GM12801 (cell line): ENCODE measurements around the gene CELF1.

Source experiments
- TF ChIP-seq, protein P1 (sequence below): IDR thresholded peaks from one replicate; pipeline ENCODE4 v1.5.1; 2011; ENCODE audit warnings: control low read depth; ENCODE audit not compliant: insufficient read length; ENCODE audit errors: extremely low read depth

CELF1 gene

DNA sequence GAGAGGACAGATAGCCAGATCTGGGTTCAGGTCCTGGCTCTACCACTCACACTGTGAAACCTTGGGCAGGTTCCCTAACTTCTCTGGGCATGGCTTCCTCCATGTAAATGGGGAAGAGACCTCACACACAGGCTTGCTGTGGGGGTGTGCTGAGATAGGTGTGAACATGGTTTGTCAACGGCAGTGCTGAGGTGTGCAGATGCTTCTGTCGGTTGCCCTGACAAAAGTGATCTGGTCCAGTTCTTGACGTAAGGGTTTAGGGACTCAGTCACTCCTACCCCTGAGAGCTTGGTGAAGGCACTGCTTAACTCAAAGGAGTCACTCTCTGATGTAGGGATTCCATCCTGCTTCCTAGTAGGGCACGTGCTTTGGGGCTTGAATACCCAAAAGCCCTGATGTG lies 39.3 kb upstream of the CELF1 start:
- TF ChIP-seq, protein P1, sequence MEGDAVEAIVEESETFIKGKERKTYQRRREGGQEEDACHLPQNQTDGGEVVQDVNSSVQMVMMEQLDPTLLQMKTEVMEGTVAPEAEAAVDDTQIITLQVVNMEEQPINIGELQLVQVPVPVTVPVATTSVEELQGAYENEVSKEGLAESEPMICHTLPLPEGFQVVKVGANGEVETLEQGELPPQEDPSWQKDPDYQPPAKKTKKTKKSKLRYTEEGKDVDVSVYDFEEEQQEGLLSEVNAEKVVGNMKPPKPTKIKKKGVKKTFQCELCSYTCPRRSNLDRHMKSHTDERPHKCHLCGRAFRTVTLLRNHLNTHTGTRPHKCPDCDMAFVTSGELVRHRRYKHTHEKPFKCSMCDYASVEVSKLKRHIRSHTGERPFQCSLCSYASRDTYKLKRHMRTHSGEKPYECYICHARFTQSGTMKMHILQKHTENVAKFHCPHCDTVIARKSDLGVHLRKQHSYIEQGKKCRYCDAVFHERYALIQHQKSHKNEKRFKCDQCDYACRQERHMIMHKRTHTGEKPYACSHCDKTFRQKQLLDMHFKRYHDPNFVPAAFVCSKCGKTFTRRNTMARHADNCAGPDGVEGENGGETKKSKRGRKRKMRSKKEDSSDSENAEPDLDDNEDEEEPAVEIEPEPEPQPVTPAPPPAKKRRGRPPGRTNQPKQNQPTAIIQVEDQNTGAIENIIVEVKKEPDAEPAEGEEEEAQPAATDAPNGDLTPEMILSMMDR = no peak

DNA sequence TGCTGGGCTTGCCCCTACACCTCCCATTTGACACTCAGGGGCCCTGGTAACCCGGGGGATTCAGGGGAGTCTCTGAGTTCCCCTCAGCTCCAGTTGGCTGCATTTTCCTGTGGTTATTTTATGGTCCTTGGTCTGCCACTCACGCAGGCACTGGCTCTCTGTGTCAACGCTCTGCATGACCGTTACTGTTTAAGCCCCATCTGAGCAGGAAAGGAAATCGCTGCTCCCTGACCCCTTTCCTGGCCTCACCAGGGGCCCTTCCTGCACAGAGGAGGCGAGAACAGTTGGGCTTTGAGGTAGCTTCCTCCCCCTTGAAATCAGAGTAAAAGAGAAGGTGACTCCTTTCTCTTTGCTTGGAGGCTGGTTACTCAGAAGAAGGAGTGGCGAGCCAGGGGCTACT lies 38.8 kb upstream of the CELF1 start:
- TF ChIP-seq, protein P1 = no peak

DNA sequence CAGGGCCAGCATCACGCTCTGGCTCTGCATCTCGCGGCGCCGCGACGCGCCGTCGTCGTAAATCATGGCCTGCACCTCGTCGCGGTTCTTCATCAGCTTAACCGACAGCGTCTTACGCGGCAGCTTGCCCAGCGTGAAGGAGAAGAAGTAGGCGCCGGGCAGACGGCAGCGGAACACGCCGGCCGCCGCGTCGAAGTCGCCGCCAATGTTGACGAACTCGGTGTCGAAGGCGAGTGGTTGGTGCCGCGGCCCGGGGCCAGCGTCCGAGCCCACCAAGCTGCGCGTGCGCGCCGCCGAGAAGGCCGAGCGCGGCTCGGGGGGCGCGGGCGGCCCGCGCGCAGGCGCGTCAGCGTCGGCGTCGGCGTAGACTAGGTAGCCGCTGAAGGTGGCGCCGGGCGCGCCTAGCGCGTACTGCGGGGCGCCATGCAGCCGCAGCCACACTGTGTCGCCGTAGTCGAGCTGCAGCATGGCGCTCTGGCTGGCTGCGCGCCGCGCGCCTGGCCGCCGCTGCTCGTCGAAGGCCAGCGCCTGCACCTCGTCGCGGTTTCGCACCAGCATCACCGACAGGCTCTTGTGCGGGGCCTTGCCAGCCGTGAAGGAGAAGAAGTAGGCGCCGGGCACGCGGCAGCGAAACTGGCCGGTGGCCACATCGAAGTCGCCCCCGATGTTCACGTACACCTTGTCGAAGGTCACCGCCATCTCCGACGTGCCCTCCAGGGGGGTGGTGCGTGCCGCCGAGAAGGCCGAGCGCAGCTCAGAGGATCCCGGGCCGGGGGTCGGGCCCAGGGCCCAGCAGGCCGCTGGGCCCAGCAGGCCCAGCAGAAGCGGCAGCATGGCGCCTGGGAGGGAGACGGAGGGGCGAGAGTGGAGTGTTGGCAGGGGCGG lies 37.3 kb upstream of the CELF1 start:
- TF ChIP-seq, protein P1 = no peak

- TF ChIP-seq, protein P1 = no peak
Observed at GRCh38 chr11:47589584-47589976, 36.6 kb upstream of the CELF1 start.

DNA sequence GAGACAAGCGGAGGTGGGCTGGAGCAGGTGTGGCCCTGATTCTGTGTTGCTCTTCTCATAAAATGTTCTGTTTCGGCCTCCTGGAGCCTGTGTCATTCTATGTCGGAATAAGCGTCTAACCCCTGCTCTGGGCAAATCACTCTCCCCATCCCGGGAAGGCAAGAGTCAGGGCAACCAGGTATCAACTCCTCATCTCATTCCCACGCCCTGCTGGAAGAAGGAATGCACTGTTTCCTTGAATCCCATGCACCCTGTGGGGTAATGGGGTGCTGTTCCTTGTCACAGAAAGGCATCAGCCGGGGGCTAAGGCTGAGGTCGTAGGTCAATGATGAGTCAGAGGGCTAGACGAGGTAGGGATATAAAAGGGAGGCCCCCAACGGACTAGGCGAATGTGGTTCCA lies 36.2 kb upstream of the CELF1 start:
- TF ChIP-seq, protein P1 = no peak

GRCh38 chr11:47587723-47588326 lies 34.9 kb upstream of the CELF1 start:
- TF ChIP-seq, protein P1 = no peak

GRCh38 chr11:47587039-47587716 lies 34.2 kb upstream of the CELF1 start:
- TF ChIP-seq, protein P1 = no peak
